Measurements from ENCODE around the gene SLFN14.
"Not testable (repeated sequence)": the region's sequence is repeated elsewhere in the genome, so short reads cannot be mapped to it uniquely, and the experiment has no call there.

SLFN14 gene

DNA sequence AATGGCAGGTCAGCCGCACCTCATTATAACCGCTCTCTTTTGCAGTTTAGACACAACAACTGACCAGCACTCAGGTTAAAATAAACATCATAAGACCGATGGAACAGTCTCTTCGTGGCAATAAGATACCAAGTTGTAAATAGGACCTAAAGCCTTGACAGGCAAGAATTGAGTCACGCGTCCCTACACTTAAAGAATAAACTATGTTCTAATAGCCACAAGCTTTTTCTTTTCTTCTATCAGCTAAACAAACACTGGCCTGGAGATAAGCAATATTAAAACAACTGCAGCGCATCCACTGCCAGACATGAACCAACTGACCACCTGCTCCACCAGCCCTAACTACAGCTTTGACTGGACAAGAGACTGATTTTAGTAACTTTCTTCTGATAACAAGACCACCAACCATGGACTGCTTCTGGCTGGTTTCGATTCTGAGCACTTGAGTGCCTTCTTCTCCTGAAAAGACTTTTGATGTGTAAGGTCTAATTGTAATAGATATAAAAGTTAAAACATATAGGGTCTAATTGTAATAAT, 40.6 kb downstream of the SLFN14 start:
- no peak for DNase-seq

GRCh38 chr17:35519439-35519838, 41.2 kb downstream of the SLFN14 start:
- peak; percentile 31 for DNase-seq

DNA sequence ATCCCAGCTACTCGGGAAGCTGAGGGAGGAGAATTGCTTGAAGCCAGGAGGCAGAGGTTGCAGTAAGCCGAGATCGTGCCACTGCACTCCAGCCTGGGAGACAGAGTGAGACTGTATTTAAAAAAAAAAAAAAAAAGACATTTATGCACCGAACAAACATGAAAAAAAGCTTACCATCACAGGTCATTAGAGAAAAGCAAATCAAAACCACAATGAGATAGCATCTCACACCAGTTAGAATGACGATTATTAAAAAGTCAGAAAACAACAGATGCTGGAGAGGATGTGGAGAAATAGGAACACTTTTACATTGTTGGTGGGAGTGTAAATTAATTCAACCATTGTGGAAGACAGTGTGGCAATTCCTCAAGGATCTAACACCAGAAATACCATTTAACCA, 42.2 kb downstream of the SLFN14 start:
- not testable (repeated sequence) for DNase-seq

DNA sequence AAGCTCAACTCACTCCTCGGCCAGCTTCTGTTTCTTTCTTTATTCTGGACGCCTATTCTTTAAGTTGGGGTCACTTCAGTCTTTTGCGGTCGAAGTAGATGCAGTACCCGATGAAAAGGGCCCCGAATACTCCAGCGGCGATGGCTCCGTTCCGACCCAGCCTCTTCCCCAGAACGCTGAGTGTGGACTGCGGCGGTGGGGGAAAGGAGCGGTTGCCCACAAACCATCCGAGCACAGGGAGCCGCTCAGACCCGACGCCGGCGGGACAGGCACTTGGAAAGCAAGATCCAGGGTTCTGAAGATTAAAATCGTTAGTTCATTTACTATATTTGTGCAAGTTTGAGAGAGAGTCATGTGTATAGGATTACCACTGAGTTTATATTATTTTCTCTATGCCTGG, 45.6 kb downstream of the SLFN14 start:
- no peak for DNase-seq

GRCh38 chr17:35514564-35514963, 46.1 kb downstream of the SLFN14 start:
- peak; percentile 27 for DNase-seq

Data from CD4-positive, alpha-beta T cell treated with Interleukin-6 for 4 hours (primary cell).